Endothelial cell of umbilical vein (primary cell): ENCODE measurements around the gene GLIPR1L1. TPM values are rescaled to one million over a fixed set of nuclear protein-coding genes. Genes with fewer than 3 reads are reported as not detected.

Source experiments
- BruUV-seq: library from RNA; stranded (reverse); fragments of 400-500 nt; replicated peaks from 2 replicates; lab custom pipeline; 2021; lab: Mats Ljungman, UMichigan
- CTCF ChIA-PET: fragments of 300-600, 350-600 bp; sonication (Branson Sonifier 250); formaldehyde crosslinking; loops from one replicate; lab custom pipeline; 2021; ENCODE audit warnings: antibody characterized with exemption, inconsistent platforms; lab: Charles Lee
- POLR2A ChIA-PET: fragments of 300-600, 350-600 bp; sonication (Branson Sonifier 250); formaldehyde crosslinking; loops from one replicate; lab custom pipeline; 2021; ENCODE audit warnings: antibody characterized with exemption, inconsistent platforms; lab: Charles Lee
- DNase-seq: peaks from one replicate; pipeline ENCODE4 v3.0.0-alpha.2; 2011; ENCODE audit warnings: low read depth, low spot score
- FAIRE-seq: peaks from 2 replicates; lab custom pipeline; 2011; peaks lifted over from hg19 to GRCh38; lab: Jason Lieb, UNC
- H2AFZ ChIP-seq: 2 replicates; pipeline ENCODE4 v1.6.0; 2012; ENCODE audit warnings: low read depth, low read length, control low read depth, inconsistent platforms
- H3K27ac ChIP-seq: 2 replicates; pipeline ENCODE4 v1.5.1; 2011; ENCODE audit warnings: low read depth, mild to moderate bottlenecking, control low read depth, low read length, moderate library complexity; ENCODE audit not compliant: insufficient read depth
- H3K27me3 ChIP-seq, 2 experiments: 2 replicates each; pipeline versions ENCODE4 v1.6.0 to v1.6.1; 2011; ENCODE audit warnings: low read length in 2 of 2, mixed read lengths in 1 of 2; ENCODE audit not compliant: control insufficient read depth in 2 of 2, insufficient read depth in 2 of 2
- H3K36me3 ChIP-seq, 2 experiments: 2 replicates in 1 of 2; 3 replicates in 1 of 2; pipeline ENCODE4 v1.5.1; 2011; ENCODE audit warnings: low read length in 2 of 2, mild to moderate bottlenecking in 1 of 2, moderate library complexity in 1 of 2; ENCODE audit not compliant: control insufficient read depth in 2 of 2, insufficient read depth in 2 of 2; ENCODE audit errors: extremely low read depth in 1 of 2
- H3K4me1 ChIP-seq: 3 replicates; pipeline ENCODE4 v1.5.1; 2011; ENCODE audit warnings: mild to moderate bottlenecking, low read length; ENCODE audit not compliant: control insufficient read depth, insufficient read depth; ENCODE audit errors: extremely low read depth
- H3K4me2 ChIP-seq: 2 replicates; pipeline ENCODE4 v1.6.1; 2011; ENCODE audit warnings: low read length, control low read depth, mixed read lengths; ENCODE audit not compliant: insufficient read depth
- H3K4me3 ChIP-seq, 3 experiments: fragments of 200-600 bp in 1 of 3; sonication (generic), shearing (Covaris generic) in 1 of 3; replicated peaks in 1 of 3; 2 replicates each; pipeline ENCODE4 v1.5.1; 2011 to 2016; ENCODE audit warnings: control low read depth in 3 of 3, low read length in 3 of 3, mild to moderate bottlenecking in 2 of 3, inconsistent platforms in 1 of 3, low read depth in 1 of 3, moderate library complexity in 1 of 3; ENCODE audit not compliant: insufficient read depth in 1 of 3
- H3K79me2 ChIP-seq: 2 replicates; pipeline ENCODE4 v1.6.0; 2012; ENCODE audit warnings: low read length, inconsistent platforms; ENCODE audit not compliant: control insufficient read depth, insufficient read depth
- H3K9ac ChIP-seq: replicated peaks from 2 replicates; pipeline ENCODE3; 2011; ENCODE audit warnings: low read length, control low read depth; ENCODE audit not compliant: insufficient read depth; ENCODE audit errors: extremely low read depth
- H3K9me1 ChIP-seq: replicated peaks from 3 replicates; pipeline ENCODE4 v1.6.0; 2011; ENCODE audit warnings: mild to moderate bottlenecking, low read length; ENCODE audit not compliant: control insufficient read depth, insufficient read depth; ENCODE audit errors: extremely low read depth
- H3K9me3 ChIP-seq: replicated peaks from 2 replicates; pipeline ENCODE4 v1.5.1; 2012; ENCODE audit warnings: low read length, inconsistent platforms; ENCODE audit not compliant: control insufficient read depth, insufficient read depth
- H4K20me1 ChIP-seq: replicated peaks from 2 replicates; pipeline ENCODE3; 2011; ENCODE audit warnings: mild to moderate bottlenecking, low read length; ENCODE audit not compliant: control insufficient read depth, insufficient read depth; ENCODE audit errors: extremely low read depth
- FOS ChIP-seq: IDR thresholded peaks from 2 replicates; pipeline ENCODE4 v1.6.1; 2011; ENCODE audit warnings: mild to moderate bottlenecking, low read length, moderate library complexity, borderline replicate concordance; ENCODE audit not compliant: insufficient read depth
- GATA2 ChIP-seq: IDR thresholded peaks from 2 replicates; pipeline ENCODE4 v1.7.0; 2011; ENCODE audit warnings: low read depth, mild to moderate bottlenecking, moderate library complexity, mixed read lengths, low read length; ENCODE audit not compliant: insufficient read length, insufficient read depth
- JUN ChIP-seq: IDR thresholded peaks from 2 replicates; pipeline ENCODE4 v1.6.1; 2011; ENCODE audit warnings: borderline replicate concordance, low read depth; ENCODE audit not compliant: insufficient read length, insufficient read depth
- POLR2AphosphoS5 ChIP-seq: IDR thresholded peaks from 2 replicates; pipeline ENCODE4 v1.6.1; 2012; ENCODE audit warnings: low read depth, mild to moderate bottlenecking, control low read depth, low read length, moderate library complexity; ENCODE audit not compliant: insufficient read depth
- dilution Hi-C: fragments of 300-500 bp; cut with MboI; formaldehyde crosslinking; loops from one replicate; pipeline ENCODE4 v1.15.0; 2019; ENCODE audit warnings: low sequenced_read_pairs; ENCODE audit not compliant: extremely low pct_ligation_motif_present
- intact Hi-C: fragments of 100-400 bp; cut with micrococcal nuclease; formaldehyde crosslinking; loops from one replicate; pipeline ENCODE4 v1.10.0; 2022
- polyA plus RNA-seq, 4 experiments: library from polyadenylated mRNA; depleted of rRNA in 3 of 4; stranded (reverse) in 3 of 4; unstranded in 1 of 4; fragments of >200 nt; gene quantifications; 2 replicates each; pipeline versions ENCODE4 v1.2.1 to v1.2.3, GENCODE V29; 2011 to 2012; ENCODE audit warnings: missing spikeins in 1 of 4
- total RNA-seq: library from RNA; stranded (reverse); gene quantifications from 2 replicates; pipeline ENCODE4 v1.2.3, GENCODE V29; 2021

The GLIPR1L1 gene
- total and polyA plus RNA-seq, 2 donors (not counting 3 experiments of a cell fraction or from before 2014, with no cell fraction given): not detected

DNA sequence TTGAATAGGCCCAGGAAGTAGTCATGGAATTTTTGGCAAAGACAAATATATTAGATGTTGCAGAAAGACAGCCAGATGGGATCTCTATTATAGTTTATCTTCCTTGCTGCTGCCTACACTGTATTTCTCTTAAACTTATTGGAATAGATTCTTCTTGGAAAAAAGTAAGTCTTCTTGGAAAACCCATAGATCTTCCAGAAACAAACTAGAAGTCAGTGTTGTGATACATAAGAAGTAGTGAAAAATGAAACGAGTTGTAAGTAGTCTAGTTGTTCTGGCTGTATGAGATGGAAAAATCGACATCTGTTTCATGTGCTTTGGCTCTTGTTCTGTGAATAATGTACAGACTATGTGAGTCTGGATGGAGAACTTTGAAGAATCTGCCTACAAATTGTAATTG, 85.4 kb downstream of the GLIPR1L1 start:
- dilution Hi-C loops: no loop called here
- H2AFZ ChIP-seq: no peak overlapping the region
- H3K9me1 ChIP-seq: no peaks in the 10 kb centered on the region
- FAIRE-seq (no peak), DNase-seq (no peak)
- no peaks in the 10 kb centered on the region for H3K36me3 ChIP-seq
- ChIA-PET CTCF (no interaction called here), POLR2A (no interaction called here)
- TF ChIP-seq POLR2AphosphoS5 (no peak), GATA2 (no peak), FOS (no peak), JUN (no peak)
- no peak overlapping the region for H3K4me2 ChIP-seq
- no peak overlapping the region for H3K9ac ChIP-seq
- no peaks in the 10 kb centered on the region for H3K79me2 ChIP-seq
- no peaks in the 10 kb centered on the region for H3K9me3 ChIP-seq
- no peak overlapping the region for H3K27ac ChIP-seq
- BruUV-seq: no TSS peak
- no peaks in the 10 kb centered on the region for H3K4me1 ChIP-seq
- H4K20me1 ChIP-seq: no peaks in the 10 kb centered on the region
- H3K4me3 ChIP-seq: no peak overlapping the region
- peaks cover 0 to 2% of the 10 kb centered on the region in 2 experiments for H3K27me3 ChIP-seq
- intact Hi-C loops: no loop called here

Other genes starting within 250 kb of the GLIPR1L1 start
- gene KCNC2, start 124.8 kb upstream of the GLIPR1L1 start, total RNA-seq: not detected in 2 replicates
- gene KCNC2, start 124.8 kb upstream of the GLIPR1L1 start, polyA plus RNA-seq: not detected in 2 replicates
- 1.7 and 2.9 TPM in 2 replicates for gene CAPS2, start 4.3 kb upstream of the GLIPR1L1 start, total RNA-seq
- gene CAPS2, start 4.3 kb upstream of the GLIPR1L1 start, polyA plus RNA-seq: 0.61 and 0.64 TPM in 2 replicates
- not detected in 2 replicates for gene GLIPR1L2, start 56.4 kb downstream of the GLIPR1L1 start, total RNA-seq
- 0.06 and 0.07 TPM in 2 replicates for gene GLIPR1L2, start 56.4 kb downstream of the GLIPR1L1 start, polyA plus RNA-seq
- gene GLIPR1, start 146.1 kb downstream of the GLIPR1L1 start, total RNA-seq: 74.1 and 98.8 TPM in 2 replicates
- 108 and 117 TPM in 2 replicates for gene GLIPR1, start 146.1 kb downstream of the GLIPR1L1 start, polyA plus RNA-seq
- gene KRR1, start 176.9 kb downstream of the GLIPR1L1 start, total RNA-seq: 49.3 and 53.4 TPM in 2 replicates
- 4.3 and 5.9 TPM in 2 replicates for gene KRR1, start 176.9 kb downstream of the GLIPR1L1 start, polyA plus RNA-seq